GM23338 (cell line): Measurements from ENCODE around the gene SEC23IP. TPM values are rescaled to one million over a fixed set of nuclear protein-coding genes. Genes with fewer than 3 reads are reported as not detected.

Experiments
- ATAC-seq: fragments of 200-7000 bp; cut with Tn5 transposase; 3 replicates; pipeline ENCODE4 v1.9.1; 2020
- DNase-seq: peaks from one replicate; pipeline ENCODE4 v3.0.0-alpha.2; 2015; ENCODE audit warnings: low spot score
- H2AFZ ChIP-seq: fragments of 200-600 bp; sonication (generic); 2 replicates; pipeline ENCODE4 v1.8.0; 2016; ENCODE audit warnings: antibody characterized with exemption, mild to moderate bottlenecking, moderate library complexity
- H3F3A ChIP-seq: fragments of 200-600 bp; sonication (generic); replicated peaks from 2 replicates; pipeline ENCODE4 v1.8.0; 2017; ENCODE audit warnings: antibody characterized with exemption, mixed run types, low read depth
- H3K27ac ChIP-seq: fragments of 200-600 bp; sonication (generic); 2 replicates; pipeline ENCODE4 v1.6.1; 2016; ENCODE audit warnings: low read depth
- H3K27me3 ChIP-seq: fragments of 200-600 bp; sonication (generic); 2 replicates; pipeline ENCODE4 v1.8.0; 2016; ENCODE audit warnings: mild to moderate bottlenecking, mixed run types, moderate library complexity; ENCODE audit not compliant: insufficient read depth
- H3K36me3 ChIP-seq: fragments of 200-600 bp; sonication (generic); 2 replicates; pipeline ENCODE4 v1.8.0; 2016; ENCODE audit warnings: mild to moderate bottlenecking; ENCODE audit not compliant: insufficient read depth
- H3K4me1 ChIP-seq: fragments of 200-600 bp; sonication (generic); 2 replicates; pipeline ENCODE4 v1.8.0; 2016; ENCODE audit warnings: mild to moderate bottlenecking, moderate library complexity; ENCODE audit not compliant: insufficient read depth
- H3K4me2 ChIP-seq: fragments of 200-600 bp; sonication (generic); 2 replicates; pipeline ENCODE4 v1.7.1; 2017; ENCODE audit warnings: mixed run types
- H3K4me3 ChIP-seq: fragments of 200-600 bp; sonication (generic); 2 replicates; pipeline ENCODE4 v1.6.1; 2016; ENCODE audit warnings: mixed run types
- H3K79me2 ChIP-seq: fragments of 200-600 bp; sonication (generic); replicated peaks from 2 replicates; pipeline ENCODE4 v1.8.0; 2017; ENCODE audit warnings: mild to moderate bottlenecking; ENCODE audit not compliant: insufficient read depth
- H3K9me2 ChIP-seq: fragments of 200-600 bp; sonication (generic); 2 replicates; pipeline ENCODE4 v1.8.0; 2017; ENCODE audit not compliant: insufficient read depth
- H4K20me1 ChIP-seq: fragments of 200-600 bp; sonication (generic); replicated peaks from 2 replicates; pipeline ENCODE4 v1.8.0; 2017; ENCODE audit warnings: mild to moderate bottlenecking; ENCODE audit not compliant: insufficient read depth
- H3K27ac Mint-ChIP-seq: 2 replicates; pipeline ENCODE4 v1.8.0; 2020; ENCODE audit warnings: inconsistent platforms, mild to moderate bottlenecking, moderate library complexity, mixed read lengths
- H3K27me3 Mint-ChIP-seq: 3 replicates; pipeline ENCODE4 v1.8.0; 2022; ENCODE audit warnings: low read depth, mild to moderate bottlenecking, moderate library complexity, mixed read lengths, inconsistent platforms; ENCODE audit not compliant: insufficient read depth, poor library complexity
- H3K36me3 Mint-ChIP-seq: 3 replicates; pipeline ENCODE4 v1.8.0; 2021; ENCODE audit warnings: low read depth, mild to moderate bottlenecking, inconsistent platforms, moderate library complexity, mixed read lengths
- H3K4me1 Mint-ChIP-seq: 3 replicates; pipeline ENCODE4 v1.8.0; 2020; ENCODE audit warnings: mild to moderate bottlenecking, inconsistent platforms, mixed read lengths
- H3K4me3 Mint-ChIP-seq: 3 replicates; pipeline ENCODE4 v1.8.0; 2021; ENCODE audit warnings: moderate library complexity, mild to moderate bottlenecking, inconsistent platforms, mixed read lengths
- H3K9me3 Mint-ChIP-seq: 3 replicates; pipeline ENCODE4 v1.8.0; 2020; ENCODE audit warnings: moderate library complexity, mild to moderate bottlenecking, inconsistent platforms, mixed read lengths
- CREB1 ChIP-seq: fragments of 250-450 bp; sonication (Bioruptor Pico); IDR thresholded peaks from 2 replicates; pipeline ENCODE4 v1.5.0; 2020; ENCODE audit warnings: low read depth, mild to moderate bottlenecking, moderate library complexity
- EZH2 ChIP-seq: fragments of 200-600 bp; sonication (generic); IDR thresholded peaks from one replicate; pipeline ENCODE4 v1.8.0; 2017; ENCODE audit warnings: antibody characterized with exemption, mild to moderate bottlenecking, low read depth; ENCODE audit not compliant: unreplicated experiment
- EZH2phosphoT487 ChIP-seq: fragments of 200-600 bp; sonication (generic); IDR thresholded peaks from one replicate; pipeline ENCODE4 v1.8.1; 2018; ENCODE audit warnings: antibody characterized with exemption; ENCODE audit not compliant: unreplicated experiment
- JUNB ChIP-seq: IDR thresholded peaks from one replicate; pipeline ENCODE4 v1.6.1; 2016; ENCODE audit warnings: antibody characterized with exemption; ENCODE audit not compliant: unreplicated experiment
- NANOG ChIP-seq: IDR thresholded peaks from 2 replicates; pipeline ENCODE4 v1.6.1; 2016; ENCODE audit warnings: antibody characterized with exemption, borderline replicate concordance
- POLR2AphosphoS5 ChIP-seq: IDR thresholded peaks from 2 replicates; pipeline ENCODE4 v1.6.1; 2016; ENCODE audit warnings: antibody characterized with exemption, low read depth
- STAT1 ChIP-seq: IDR thresholded peaks from one replicate; pipeline ENCODE4 v1.6.1; 2016; ENCODE audit warnings: antibody characterized with exemption; ENCODE audit not compliant: unreplicated experiment
- ZNF114 ChIP-seq: fragments of 250-450 bp; sonication (Bioruptor Pico); IDR thresholded peaks from 2 replicates; pipeline ENCODE4 v1.5.0; 2020; ENCODE audit warnings: mild to moderate bottlenecking, moderate library complexity
- polyA plus RNA-seq: library from polyadenylated mRNA; unstranded; fragments of >200 nt; fragmentation: Nextera tagmentation; extraction: Ambion mirVana; gene quantifications from 2 replicates; pipeline ENCODE4 v1.2.1, GENCODE V29; 2016
- total RNA-seq: library from RNA; depleted of rRNA; stranded (reverse); fragments of >200 nt; shearing (Covaris generic); gene quantifications from 2 replicates; pipeline ENCODE4 v1.2.3, GENCODE V29; 2014
- TF ChIP-seq, protein P1 (sequence below): IDR thresholded peaks from one replicate; pipeline ENCODE4 v1.6.1; 2018; ENCODE audit warnings: antibody characterized with exemption; ENCODE audit not compliant: unreplicated experiment
- TF ChIP-seq, protein P2 (sequence below), 2 experiments: fragments of 200-600 bp in 1 of 2; sonication (generic) in 1 of 2; conservative IDR thresholded peaks; 2 replicates each; pipeline versions ENCODE4 v1.5.1 to v1.6.1; 2016 to 2017; ENCODE audit warnings: antibody characterized with exemption in 2 of 2, low read depth in 2 of 2, mild to moderate bottlenecking in 2 of 2, moderate library complexity in 1 of 2
- TF ChIP-seq, protein P3 (sequence below): fragments of 250-450 bp; sonication (Bioruptor Pico); IDR thresholded peaks from 2 replicates; pipeline ENCODE4 v1.5.0; 2020; ENCODE audit warnings: mild to moderate bottlenecking, moderate library complexity

The SEC23IP gene
- total and polyA plus RNA-seq, 2 experiments from 2014 or later, result 35.2 to 35.6 TPM

DNA sequence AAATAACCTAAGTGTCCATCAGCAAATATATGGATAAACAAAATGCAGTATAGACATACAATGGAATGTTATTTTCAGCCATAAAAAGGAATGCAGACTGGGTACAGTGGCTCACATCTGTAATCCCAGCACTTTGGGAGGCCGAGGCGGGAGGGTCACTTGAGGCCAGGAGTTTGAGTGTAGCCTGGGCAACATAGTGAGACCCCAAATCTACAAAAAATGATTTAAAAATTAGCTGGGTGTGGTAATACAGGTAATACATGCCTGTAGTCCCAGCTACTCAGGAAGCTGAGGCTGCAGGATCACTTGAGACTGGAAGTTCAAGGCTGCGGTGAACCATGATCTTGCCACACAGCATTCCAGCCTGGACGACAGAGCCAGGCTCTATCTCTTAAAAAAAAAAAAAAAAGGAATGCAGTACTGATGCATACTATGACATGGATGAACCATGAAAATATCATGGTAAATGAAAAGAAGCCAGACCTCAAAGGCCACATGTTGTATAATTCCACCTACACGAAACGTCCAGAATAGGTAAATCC lies 26.8 kb upstream of the SEC23IP start:
- no peak overlapping the region for H3K27ac ChIP-seq
- H3K27me3 ChIP-seq, result no peaks in the 10 kb centered on the region
- peaks cover 26% of the 10 kb centered on the region for H3K36me3 Mint-ChIP-seq
- ATAC-seq (no peak), DNase-seq (no peak)
- no peak overlapping the region for H3K4me2 ChIP-seq
- H2AFZ ChIP-seq, result no peak overlapping the region
- H3K79me2 ChIP-seq, result peaks cover 100% of the 10 kb centered on the region
- peaks cover 36% of the 10 kb centered on the region for H4K20me1 ChIP-seq
- H3K27ac Mint-ChIP-seq, result no peak overlapping the region
- no peaks in the 10 kb centered on the region for H3K36me3 ChIP-seq
- H3K27me3 Mint-ChIP-seq, result peaks cover 2% of the 10 kb centered on the region
- no peak overlapping the region for H3K4me3 ChIP-seq
- no peaks in the 10 kb centered on the region for H3K9me2 ChIP-seq
- peaks cover 23% of the 10 kb centered on the region for H3K4me1 ChIP-seq
- H3K4me1 Mint-ChIP-seq, result peaks cover 29% of the 10 kb centered on the region
- no peak for TF ChIP-seq CREB1 (CRISPR knock-in tag)
- peaks cover 4% of the 10 kb centered on the region; the same call in 2 of the 3 replicates for H3K9me3 Mint-ChIP-seq
- H3K4me3 Mint-ChIP-seq, result no peak overlapping the region
- H3F3A ChIP-seq, result no peaks in the 10 kb centered on the region

DNA sequence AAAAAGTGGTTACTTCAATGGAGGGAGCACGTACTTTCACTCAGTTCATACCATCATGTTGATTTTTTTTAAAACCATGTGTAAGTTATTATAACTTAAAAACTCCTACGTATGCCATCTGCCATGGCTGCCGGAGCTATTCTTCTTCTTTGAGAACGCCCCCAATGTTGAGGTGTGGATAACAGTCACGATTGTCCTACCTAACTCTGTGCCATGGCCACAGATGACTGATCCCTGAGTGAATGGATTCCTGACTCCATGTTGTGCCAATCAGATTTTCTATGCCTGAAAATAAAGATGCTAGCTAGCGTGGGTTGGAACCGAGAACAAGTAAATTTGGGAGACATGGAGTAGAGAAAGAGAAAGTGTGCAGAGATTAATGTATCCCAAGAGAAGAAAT lies 25.2 kb upstream of the SEC23IP start:
- Histone ChIP-seq H3K27me3 (no peaks in the 10 kb centered on the region), H3K27ac (peak overlapping the region; percentile 3; the same call in 1 of the 2 replicates), H3K4me2 (no peak overlapping the region), H2AFZ (no peak overlapping the region), H3K9me2 (no peaks in the 10 kb centered on the region), H3K36me3 (no peaks in the 10 kb centered on the region), H3F3A (no peaks in the 10 kb centered on the region), H3K4me1 (peaks cover 14% of the 10 kb centered on the region), H3K79me2 (peaks cover 98% of the 10 kb centered on the region), H4K20me1 (peaks cover 45% of the 10 kb centered on the region), H3K4me3 (no peak overlapping the region)
- Mint-ChIP-seq H3K4me1 (peaks cover 27% of the 10 kb centered on the region), H3K9me3 (peaks cover 4% of the 10 kb centered on the region; the same call in 2 of the 3 replicates), H3K4me3 (no peak overlapping the region), H3K27me3 (peaks cover 2% of the 10 kb centered on the region), H3K27ac (no peak overlapping the region; the same call in 1 of the 2 replicates), H3K36me3 (peaks cover 26% of the 10 kb centered on the region)
- no peak for ATAC-seq
- DNase-seq, result no peak
- TF ChIP-seq EZH2 (no peak), NANOG (no peak), EZH2phosphoT487 (no peak), ZNF114 (CRISPR knock-in tag) (no peak), STAT1 (no peak), POLR2AphosphoS5 (no peak), CREB1 (CRISPR knock-in tag) (no peak), JUNB (no peak)
- TF ChIP-seq, protein P1, sequence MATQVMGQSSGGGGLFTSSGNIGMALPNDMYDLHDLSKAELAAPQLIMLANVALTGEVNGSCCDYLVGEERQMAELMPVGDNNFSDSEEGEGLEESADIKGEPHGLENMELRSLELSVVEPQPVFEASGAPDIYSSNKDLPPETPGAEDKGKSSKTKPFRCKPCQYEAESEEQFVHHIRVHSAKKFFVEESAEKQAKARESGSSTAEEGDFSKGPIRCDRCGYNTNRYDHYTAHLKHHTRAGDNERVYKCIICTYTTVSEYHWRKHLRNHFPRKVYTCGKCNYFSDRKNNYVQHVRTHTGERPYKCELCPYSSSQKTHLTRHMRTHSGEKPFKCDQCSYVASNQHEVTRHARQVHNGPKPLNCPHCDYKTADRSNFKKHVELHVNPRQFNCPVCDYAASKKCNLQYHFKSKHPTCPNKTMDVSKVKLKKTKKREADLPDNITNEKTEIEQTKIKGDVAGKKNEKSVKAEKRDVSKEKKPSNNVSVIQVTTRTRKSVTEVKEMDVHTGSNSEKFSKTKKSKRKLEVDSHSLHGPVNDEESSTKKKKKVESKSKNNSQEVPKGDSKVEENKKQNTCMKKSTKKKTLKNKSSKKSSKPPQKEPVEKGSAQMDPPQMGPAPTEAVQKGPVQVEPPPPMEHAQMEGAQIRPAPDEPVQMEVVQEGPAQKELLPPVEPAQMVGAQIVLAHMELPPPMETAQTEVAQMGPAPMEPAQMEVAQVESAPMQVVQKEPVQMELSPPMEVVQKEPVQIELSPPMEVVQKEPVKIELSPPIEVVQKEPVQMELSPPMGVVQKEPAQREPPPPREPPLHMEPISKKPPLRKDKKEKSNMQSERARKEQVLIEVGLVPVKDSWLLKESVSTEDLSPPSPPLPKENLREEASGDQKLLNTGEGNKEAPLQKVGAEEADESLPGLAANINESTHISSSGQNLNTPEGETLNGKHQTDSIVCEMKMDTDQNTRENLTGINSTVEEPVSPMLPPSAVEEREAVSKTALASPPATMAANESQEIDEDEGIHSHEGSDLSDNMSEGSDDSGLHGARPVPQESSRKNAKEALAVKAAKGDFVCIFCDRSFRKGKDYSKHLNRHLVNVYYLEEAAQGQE, result no peak
- TF ChIP-seq, protein P2, sequence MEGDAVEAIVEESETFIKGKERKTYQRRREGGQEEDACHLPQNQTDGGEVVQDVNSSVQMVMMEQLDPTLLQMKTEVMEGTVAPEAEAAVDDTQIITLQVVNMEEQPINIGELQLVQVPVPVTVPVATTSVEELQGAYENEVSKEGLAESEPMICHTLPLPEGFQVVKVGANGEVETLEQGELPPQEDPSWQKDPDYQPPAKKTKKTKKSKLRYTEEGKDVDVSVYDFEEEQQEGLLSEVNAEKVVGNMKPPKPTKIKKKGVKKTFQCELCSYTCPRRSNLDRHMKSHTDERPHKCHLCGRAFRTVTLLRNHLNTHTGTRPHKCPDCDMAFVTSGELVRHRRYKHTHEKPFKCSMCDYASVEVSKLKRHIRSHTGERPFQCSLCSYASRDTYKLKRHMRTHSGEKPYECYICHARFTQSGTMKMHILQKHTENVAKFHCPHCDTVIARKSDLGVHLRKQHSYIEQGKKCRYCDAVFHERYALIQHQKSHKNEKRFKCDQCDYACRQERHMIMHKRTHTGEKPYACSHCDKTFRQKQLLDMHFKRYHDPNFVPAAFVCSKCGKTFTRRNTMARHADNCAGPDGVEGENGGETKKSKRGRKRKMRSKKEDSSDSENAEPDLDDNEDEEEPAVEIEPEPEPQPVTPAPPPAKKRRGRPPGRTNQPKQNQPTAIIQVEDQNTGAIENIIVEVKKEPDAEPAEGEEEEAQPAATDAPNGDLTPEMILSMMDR (conservative IDR thresholded peaks at IDR 0.05; ENCODE audit: low read depth in 2 of 2), result no peak
- TF ChIP-seq, protein P3, sequence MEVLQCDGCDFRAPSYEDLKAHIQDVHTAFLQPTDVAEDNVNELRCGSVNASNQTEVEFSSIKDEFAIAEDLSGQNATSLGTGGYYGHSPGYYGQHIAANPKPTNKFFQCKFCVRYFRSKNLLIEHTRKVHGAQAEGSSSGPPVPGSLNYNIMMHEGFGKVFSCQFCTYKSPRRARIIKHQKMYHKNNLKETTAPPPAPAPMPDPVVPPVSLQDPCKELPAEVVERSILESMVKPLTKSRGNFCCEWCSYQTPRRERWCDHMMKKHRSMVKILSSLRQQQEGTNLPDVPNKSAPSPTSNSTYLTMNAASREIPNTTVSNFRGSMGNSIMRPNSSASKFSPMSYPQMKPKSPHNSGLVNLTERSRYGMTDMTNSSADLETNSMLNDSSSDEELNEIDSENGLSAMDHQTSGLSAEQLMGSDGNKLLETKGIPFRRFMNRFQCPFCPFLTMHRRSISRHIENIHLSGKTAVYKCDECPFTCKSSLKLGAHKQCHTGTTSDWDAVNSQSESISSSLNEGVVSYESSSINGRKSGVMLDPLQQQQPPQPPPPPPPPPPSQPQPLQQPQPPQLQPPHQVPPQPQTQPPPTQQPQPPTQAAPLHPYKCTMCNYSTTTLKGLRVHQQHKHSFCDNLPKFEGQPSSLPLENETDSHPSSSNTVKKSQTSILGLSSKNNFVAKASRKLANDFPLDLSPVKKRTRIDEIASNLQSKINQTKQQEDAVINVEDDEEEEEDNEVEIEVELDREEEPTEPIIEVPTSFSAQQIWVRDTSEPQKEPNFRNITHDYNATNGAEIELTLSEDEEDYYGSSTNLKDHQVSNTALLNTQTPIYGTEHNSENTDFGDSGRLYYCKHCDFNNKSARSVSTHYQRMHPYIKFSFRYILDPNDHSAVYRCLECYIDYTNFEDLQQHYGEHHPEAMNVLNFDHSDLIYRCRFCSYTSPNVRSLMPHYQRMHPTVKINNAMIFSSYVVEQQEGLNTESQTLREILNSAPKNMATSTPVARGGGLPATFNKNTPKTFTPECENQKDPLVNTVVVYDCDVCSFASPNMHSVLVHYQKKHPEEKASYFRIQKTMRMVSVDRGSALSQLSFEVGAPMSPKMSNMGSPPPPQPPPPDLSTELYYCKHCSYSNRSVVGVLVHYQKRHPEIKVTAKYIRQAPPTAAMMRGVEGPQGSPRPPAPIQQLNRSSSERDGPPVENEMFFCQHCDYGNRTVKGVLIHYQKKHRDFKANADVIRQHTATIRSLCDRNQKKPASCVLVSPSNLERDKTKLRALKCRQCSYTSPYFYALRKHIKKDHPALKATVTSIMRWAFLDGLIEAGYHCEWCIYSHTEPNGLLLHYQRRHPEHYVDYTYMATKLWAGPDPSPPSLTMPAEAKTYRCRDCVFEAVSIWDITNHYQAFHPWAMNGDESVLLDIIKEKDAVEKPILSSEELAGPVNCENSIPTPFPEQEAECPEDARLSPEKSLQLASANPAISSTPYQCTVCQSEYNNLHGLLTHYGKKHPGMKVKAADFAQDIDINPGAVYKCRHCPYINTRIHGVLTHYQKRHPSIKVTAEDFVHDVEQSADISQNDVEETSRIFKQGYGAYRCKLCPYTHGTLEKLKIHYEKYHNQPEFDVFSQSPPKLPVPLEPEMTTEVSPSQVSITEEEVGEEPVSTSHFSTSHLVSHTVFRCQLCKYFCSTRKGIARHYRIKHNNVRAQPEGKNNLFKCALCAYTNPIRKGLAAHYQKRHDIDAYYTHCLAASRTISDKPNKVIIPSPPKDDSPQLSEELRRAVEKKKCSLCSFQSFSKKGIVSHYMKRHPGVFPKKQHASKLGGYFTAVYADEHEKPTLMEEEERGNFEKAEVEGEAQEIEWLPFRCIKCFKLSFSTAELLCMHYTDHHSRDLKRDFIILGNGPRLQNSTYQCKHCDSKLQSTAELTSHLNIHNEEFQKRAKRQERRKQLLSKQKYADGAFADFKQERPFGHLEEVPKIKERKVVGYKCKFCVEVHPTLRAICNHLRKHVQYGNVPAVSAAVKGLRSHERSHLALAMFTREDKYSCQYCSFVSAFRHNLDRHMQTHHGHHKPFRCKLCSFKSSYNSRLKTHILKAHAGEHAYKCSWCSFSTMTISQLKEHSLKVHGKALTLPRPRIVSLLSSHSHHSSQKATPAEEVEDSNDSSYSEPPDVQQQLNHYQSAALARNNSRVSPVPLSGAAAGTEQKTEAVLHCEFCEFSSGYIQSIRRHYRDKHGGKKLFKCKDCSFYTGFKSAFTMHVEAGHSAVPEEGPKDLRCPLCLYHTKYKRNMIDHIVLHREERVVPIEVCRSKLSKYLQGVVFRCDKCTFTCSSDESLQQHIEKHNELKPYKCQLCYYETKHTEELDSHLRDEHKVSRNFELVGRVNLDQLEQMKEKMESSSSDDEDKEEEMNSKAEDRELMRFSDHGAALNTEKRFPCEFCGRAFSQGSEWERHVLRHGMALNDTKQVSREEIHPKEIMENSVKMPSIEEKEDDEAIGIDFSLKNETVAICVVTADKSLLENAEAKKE (CRISPR knock-in tag), result no peak
